ENCODE results near the gene NEU1.
A peak's percentile ranks its signal among the peaks of the same experiment; 100 is the strongest.
"Not testable (repeated sequence)": the region's sequence is repeated elsewhere in the genome, so short reads cannot be mapped to it uniquely, and the experiment has no call there.

The NEU1 gene

DNA sequence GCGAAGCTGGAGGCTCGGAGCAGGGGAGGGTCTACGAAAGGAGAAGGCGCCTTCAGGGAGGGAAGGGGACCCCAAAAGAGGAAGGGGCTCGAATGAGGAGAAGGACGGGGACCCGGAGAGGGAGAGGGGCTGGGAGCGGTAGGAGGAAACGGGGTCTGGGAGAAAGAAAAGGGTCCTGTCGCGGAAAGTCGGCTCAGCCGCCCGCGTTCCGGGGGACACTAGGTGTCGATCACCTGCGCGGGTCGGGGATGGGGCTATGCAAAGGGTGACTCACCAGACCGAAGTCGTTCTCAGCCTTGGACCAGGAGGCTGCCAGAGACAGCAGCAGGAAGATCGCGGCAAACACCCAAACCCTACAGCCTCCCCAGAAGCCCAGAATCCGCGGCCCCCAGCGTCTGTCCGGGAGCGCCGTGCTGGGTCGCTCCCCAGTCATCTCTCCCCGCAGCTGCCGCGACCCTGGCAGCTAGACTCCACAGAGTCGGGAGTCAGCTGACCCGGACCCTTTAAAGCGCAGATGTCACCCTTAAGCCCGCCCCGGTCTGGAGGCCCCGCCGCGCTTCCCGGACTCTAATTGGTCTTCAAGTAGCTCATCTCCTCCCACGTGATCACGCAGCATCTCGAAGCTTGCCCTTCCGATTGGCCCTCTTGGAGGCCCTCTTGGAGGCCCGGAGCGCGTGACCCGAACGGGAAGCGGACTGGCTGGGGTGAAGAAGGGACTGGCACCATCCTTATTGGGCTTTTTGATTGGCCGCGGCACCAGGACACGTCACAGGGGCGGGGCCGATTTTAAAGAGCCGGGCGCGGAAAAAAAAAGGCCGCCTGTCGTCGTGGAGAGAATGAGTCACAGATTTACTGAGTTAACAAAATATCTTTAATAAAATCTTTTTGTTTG, at the start of gene NEU1:
Gene NEU1, minus strand, starts transcription at position 478 of the 892 bp plus-strand sequence. Its CDS starts 45 bp downstream, at position 433.
- peak; percentile 93 to 100 (median 100) for DNase-seq

DNA sequence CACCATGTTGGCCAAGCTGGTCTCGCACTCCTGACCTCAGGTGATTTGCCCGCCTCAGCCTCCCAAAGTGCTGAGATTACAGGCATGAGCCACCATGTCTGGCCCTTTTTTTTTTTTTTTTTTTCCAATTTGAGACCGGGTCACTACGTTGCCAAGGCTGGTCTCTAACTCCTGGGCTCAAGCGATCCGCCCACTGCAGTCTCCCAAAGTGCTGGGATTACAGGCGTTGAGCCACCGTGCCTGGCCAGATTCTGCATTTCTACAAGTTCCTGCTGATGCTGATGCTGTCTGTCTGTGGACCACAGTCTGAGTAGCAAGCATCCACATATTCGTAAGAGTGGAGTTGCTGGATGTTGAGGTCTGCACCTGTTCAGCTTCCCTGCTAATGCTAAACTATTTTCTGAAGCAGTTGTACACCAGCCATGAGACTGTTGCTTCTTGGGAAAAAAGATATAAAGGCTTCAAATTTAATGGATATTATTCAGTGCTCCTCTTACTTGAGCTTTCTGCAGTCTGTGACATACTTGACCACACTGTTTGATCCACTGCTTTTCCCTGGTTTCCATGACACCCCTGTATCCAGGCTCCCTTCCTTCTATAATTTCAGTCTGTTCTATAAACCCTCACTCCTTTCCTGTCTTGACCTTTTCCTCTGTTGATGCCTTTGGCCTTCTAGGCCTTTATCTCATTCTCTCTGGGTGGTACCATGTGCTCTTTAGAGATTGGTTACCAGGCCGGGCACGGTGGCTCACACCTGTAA, 49.4 kb upstream of the NEU1 start:
- DNase-seq: no peak

DNA sequence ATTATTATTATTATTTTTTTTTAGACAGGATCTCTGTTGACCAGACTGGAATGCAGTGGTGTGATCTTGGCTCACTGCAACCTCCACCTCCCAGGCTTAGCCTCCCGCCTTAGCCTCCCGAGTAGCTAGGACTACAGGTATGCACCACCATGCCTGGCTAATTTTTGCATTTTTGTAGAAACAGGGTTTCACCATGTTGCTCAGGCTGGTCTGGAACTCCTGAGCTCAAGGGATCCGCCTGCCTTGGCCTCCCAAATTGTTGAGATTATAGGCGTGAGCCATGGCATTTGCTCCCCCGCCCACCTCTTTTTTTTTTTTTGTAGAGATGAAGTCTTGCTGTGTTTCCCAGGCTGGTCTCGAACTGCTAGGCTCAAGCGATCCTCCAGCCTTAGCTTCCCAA, 46.7 kb upstream of the NEU1 start:
- DNase-seq: not testable (repeated sequence)

DNA sequence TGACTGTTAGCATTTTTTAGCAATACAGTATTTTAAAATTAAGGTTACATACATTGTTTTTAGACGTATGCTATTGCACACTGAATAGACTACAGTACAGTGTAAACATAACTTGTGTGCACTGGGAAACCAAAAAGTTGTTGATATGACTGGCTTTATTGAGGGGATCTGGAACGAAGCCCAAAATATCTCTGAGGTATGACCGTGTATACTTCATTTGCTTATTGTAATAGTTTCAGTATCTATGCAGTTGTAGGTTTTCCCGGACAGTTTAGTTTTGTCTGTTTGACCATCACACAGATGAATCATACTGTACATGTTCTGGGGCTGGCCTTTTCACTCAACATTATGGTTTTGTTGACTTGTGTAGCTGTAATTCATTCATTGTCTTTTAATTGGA, 46.2 kb upstream of the NEU1 start:
- no peak for DNase-seq

- DNase-seq: not testable (repeated sequence)
These were observed 45.6 kb upstream of the NEU1 start for GRCh38 chr6:31908255-31908654.

DNA sequence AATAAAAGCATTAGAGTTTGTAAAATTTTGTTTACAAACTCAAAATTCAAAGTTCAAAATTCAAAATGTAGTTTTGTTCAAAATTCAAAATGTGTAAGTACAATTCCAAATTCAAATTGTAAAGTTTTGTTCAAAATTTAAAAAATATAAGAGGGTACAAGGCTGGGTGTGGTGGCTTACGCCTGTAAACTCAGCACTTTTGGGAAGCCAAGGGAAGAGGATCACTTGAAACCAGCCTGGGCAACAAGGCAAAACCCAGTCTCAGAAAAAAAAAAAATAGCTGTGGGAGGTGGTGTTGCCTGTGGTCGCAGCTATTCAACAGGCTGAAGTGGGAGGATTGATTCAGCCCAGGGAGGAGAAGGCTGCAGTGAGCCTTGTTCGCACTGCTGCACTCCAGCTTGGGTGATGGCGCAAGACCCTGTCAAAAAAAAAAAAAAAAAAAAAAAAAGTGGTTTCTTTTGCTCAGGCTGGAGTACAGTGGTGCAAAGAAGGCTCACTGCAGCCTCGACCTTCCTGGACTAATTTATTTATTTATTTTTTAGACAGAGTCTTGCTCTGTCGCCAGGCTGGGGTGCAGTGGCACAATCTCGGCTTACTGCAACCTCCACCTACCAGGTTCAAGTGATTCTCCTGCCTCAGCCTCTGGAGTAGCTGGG, 44.7 kb upstream of the NEU1 start:
- no peak for DNase-seq

- not testable (repeated sequence) for DNase-seq
These were observed 44.1 kb upstream of the NEU1 start for GRCh38 chr6:31906727-31907126.

GRCh38 chr6:31906122-31906521, 43.5 kb upstream of the NEU1 start:
- DNase-seq: no peak

DNA sequence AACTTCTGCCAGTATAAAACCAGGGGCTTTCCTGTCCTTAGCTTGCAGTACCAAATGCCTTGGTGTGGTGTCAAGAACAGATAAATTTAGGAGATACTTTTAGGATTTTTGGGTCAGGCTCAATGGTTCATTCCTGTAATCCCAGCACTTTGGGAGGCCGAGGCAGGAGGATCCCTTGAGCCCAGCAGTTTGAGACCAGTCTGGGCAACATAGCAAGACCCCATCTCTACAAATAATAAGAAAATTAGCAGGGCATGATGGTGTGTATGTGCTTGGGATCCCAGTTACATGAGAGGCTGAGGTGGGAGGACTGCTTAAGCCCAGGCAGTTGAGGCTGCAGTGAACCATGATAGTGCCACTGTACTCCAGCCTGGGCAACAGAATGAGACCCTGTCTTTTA, 42.4 kb upstream of the NEU1 start:
- no peak for DNase-seq

GRCh38 chr6:31903957-31904356, 41.3 kb upstream of the NEU1 start:
- DNase-seq: no peak

DNA sequence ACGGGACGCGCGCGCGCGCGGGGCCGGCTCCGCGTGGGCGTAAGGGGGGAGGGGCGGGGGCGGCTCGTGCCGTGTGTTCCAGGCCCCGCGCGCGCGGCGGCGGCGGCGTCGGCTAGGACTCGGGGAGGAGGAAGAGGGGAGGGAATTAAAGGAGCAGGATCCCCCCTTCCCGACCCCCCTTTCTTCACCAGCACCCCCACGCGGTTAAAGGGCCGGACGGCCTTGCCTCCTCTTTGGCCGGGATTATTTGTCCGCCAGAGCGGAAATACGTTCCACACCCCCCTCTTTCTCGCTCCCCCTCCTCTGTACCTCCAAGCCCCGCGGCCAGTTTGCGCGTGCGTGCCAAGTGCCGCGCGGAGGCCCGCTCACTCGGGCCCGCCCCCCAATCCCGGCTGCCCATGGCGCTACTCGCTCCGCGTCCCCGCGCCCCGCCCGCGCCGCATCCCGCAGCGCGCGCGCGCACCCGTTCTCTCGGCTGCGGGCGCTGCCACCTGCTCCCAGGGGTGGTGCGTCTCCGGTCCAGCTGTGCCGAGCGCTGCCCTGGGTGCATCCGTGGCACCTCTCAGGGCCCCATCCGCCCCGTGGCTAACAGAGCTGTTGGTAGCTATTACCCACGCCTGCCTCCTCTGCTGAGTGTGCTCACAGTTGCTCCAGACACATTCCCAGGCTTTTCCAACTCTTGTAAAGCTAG, 39.5 kb upstream of the NEU1 start, which contains the start of gene ZBTB12:
Gene ZBTB12, minus strand, starts transcription at position 134 of the 691 bp plus-strand sequence. CDS start 781 bp downstream, outside the sequence.
- peak; percentile 56 to 97 (median 94) for DNase-seq

DNA sequence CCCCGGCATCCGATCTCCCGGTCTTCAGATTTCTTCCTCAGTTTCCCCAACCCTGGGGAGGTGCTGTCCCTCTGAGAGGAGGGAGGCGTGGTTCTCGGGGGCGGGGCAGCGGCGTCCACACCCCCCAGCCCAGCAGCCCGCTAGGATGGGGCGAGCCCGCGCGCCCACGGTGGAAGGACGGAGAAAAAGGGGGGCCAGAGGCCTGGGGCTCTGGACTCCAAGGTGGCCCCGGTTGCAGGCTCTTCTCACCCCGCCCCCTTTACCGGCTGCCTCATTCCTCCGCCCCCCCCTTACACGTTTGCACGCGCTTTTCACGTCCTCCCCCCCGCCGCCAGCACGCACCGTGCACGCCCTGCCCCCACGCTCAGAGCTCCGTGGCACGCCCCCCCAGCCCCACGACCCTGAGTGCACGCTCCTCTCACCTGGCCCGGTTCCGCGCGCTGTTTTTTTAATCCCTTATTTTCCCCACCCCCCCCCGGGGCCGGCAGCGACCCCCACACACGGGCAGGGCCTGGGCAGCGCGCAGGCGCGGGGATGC, 38.9 kb upstream of the NEU1 start:
- DNase-seq: peak in 41 of 58 donors; percentile 11 to 81 (median 69)

GRCh38 chr6:31900917-31901414, 38.3 kb upstream of the NEU1 start:
- peak in 18 of 58 donors; percentile 12 to 60 (median 49) for DNase-seq

DNA sequence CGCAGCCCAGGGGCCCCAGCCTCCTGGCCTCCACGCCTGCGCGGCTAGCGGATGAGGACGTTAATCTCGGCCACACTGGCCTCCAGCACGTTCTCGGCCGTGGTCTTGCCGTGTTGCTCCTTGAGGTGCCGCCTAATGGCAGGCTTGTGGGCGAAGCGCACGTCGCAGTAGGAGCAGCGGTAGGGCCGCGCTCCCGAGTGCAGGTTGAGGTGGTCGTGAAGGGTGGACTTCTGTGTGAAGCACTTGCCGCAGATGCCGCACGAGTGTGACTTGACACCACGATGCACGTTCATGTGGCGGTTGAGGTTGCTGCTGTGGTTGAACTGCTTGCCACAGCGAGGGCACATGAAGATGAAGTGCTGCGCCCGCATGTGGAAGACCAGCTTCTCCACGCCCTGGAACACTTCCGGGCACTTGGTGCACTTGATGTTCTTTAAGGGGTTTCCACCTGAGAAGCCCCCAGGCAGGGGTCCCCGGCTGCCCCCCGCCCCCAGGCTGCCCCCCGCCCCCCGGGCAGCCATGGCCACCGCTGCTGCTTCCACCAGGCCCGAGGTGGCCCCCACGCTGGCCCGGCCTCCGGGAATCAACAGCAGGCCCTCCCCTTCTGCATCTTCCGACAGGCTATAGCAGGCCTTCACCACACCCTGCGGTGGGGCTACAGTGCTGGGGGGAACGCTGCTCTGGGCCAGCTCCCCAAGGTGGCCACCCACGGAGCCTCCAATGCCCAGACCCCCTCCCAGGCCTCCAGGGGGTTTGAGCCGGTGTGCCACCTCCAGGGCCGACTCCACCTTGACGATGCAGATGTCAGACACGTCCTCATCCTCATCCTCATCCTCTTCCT, 37.5 kb upstream of the NEU1 start:
- no peak for DNase-seq

DNA sequence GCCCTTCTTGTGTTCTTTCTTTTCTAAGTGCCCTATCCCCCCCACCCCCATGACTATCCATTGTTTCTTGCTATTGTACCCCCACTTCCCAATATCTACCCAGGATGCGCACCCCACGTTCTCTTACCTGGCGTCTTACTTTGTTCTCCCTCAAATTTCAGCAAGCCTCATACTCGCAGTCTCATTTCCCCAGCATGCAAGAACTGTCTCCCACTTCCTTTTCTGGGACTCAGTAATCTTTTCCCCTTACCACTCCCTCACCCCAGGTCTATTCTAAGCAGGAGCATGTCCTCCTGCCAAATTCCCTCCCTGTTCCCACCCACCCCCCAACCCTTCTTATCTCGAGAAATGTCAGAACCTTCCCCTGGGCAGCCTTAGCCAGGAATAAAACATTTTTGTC, 36.6 kb upstream of the NEU1 start:
- no peak for DNase-seq

DNA sequence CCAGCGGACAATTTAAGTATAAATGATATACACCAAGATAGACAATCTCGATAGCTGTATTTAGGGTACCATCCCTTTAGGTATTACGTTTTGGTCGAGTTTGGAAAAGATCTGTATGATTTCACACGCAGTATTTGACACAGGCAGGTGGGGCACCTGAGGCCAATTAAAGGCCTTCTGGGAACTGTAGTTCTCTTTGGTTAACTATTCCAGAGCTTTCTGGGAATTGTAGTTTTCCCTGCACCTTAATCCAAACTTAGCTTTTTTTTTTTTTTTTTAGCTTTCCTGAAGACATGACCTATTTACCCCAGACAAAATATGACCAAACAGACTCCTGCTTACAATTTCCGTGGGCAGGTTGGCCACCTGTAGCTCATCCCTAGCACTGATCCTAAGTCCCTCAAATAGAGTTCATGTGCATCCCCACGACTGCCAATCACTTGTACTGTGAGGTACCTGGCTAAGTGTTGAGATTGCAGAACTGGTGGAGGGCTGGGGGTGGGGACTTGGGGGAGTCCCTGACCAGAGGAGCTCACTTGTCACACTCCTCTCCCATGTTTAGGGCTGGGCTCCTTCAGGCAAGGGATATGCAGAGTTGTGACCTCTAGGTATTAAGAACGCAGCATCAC, 35.9 kb upstream of the NEU1 start:
- peak in 17 of 58 donors; percentile 7 to 50 (median 31) for DNase-seq

DNA sequence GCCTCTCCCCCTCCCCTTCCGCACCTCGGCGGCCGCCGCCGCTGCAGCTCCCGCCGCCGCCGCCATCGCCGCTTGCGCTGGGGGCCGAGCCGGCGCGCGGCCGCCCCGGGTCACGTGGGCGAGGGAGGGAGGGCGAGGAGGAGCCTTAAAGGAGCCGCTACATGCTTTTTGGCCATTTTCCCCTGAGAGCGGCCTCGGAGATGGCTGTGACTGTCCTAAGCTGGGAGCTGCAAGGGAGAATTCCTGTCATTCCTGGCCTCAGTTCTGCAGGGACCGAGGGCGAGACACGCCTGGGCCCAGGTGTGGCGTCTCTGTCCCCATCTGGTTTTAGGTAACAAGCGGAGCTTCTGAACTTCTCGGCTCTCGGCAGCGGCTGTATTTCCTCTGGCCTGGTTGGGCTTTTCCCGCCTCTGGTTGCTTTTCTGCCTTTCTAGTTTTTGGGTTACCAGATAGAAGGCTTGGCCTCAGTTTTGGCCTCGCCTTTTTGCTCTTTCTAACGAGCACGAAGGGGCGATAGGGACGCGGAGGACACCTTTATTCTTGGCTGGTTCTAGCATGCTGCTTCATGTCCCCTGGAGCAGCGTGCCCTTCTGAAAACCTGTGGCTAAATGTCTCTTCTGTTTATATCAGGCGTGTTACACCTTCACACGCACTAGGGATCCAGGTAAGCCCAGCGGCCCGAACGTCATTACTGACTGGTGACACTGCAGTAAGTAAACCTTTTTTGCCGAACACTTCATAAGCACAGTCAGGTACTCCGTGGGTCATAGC, 35.2 kb upstream of the NEU1 start, which contains the start of gene EHMT2:
Gene EHMT2, minus strand, starts transcription at position 87 of the 771 bp plus-strand sequence. Its CDS starts 21 bp downstream, at position 66.
- peak in 57 of 58 donors; percentile 62 to 93 (median 84) for DNase-seq
